HepG2 (cell line): ENCODE results near the gene DENND11. TPM values are rescaled to one million over a fixed set of nuclear protein-coding genes. Genes with fewer than 3 reads are reported as not detected.

Experiments used
- FIP1L1 ChIP-seq: fragments of 200-400 bp; formaldehyde crosslinking; IDR thresholded peaks from 2 replicates; pipeline ENCODE4 v1.6.1; 2018; ENCODE audit warnings: low read depth, mild to moderate bottlenecking, low read length, moderate library complexity, borderline replicate concordance; ENCODE audit not compliant: insufficient read depth
- MEIS1 ChIP-seq: sonication (generic); formaldehyde crosslinking; IDR thresholded peaks from 2 replicates; pipeline ENCODE4 v1.9.0; 2021; ENCODE audit warnings: mild to moderate bottlenecking, missing genetic modification reagents, moderate library complexity, borderline replicate concordance
- MXI1 ChIP-seq: IDR thresholded peaks from 3 replicates; pipeline ENCODE4 v1.6.1; 2012; ENCODE audit warnings: low read depth, low read length, inconsistent platforms, borderline replicate concordance
- MZF1 ChIP-seq: sonication (generic); formaldehyde crosslinking; IDR thresholded peaks from 2 replicates; pipeline ENCODE4 v1.8.1; 2023; ENCODE audit warnings: mild to moderate bottlenecking, missing genetic modification reagents, borderline replicate concordance
- NR3C1 ChIP-seq: sonication (generic); formaldehyde crosslinking; IDR thresholded peaks from 2 replicates; pipeline ENCODE4 v1.4.0; 2020; ENCODE audit warnings: missing genetic modification reagents
- PCBP2 ChIP-seq: fragments of 200-400 bp; formaldehyde crosslinking; optimal IDR thresholded peaks from 2 replicates; pipeline ENCODE3; 2018; ENCODE audit warnings: low read length, low read depth; ENCODE audit not compliant: poor library complexity, severe bottlenecking
- RERE ChIP-seq: IDR thresholded peaks from 2 replicates; pipeline ENCODE4 v1.6.1; 2016; ENCODE audit warnings: low read depth, missing genetic modification reagents, missing compliant biosample characterization
- RFX1 ChIP-seq: fragments of 450-650 bp; IDR thresholded peaks from 2 replicates; pipeline ENCODE4 v1.6.1; 2017
- ZBTB46 ChIP-seq: sonication (generic); formaldehyde crosslinking; IDR thresholded peaks from 2 replicates; pipeline ENCODE4 v1.4.0; 2020; ENCODE audit warnings: mild to moderate bottlenecking, missing genetic modification reagents, borderline replicate concordance
- ZHX2 ChIP-seq, 2 experiments: sonication (generic) in 1 of 2; formaldehyde crosslinking in 1 of 2; IDR thresholded peaks; 2 replicates each; pipeline versions ENCODE4 v1.6.1 to v1.9.0; 2014 to 2022; ENCODE audit warnings: antibody characterized with exemption in 1 of 2, borderline replicate concordance in 1 of 2, inconsistent platforms in 1 of 2, low read depth in 1 of 2, missing genetic modification reagents in 1 of 2
- ZNF720 ChIP-seq: sonication (generic); formaldehyde crosslinking; IDR thresholded peaks from 2 replicates; pipeline ENCODE4 v1.4.0; 2020; ENCODE audit warnings: missing genetic modification reagents
- ZNF792 ChIP-seq: IDR thresholded peaks from 2 replicates; pipeline ENCODE4 v1.6.1; 2016
- ZSCAN9 ChIP-seq: IDR thresholded peaks from 2 replicates; pipeline ENCODE4 v1.6.1; 2016; ENCODE audit warnings: borderline replicate concordance
- ZUFSP ChIP-seq: sonication (generic); formaldehyde crosslinking; IDR thresholded peaks from 2 replicates; pipeline ENCODE4 v1.9.0; 2021; ENCODE audit warnings: missing genetic modification reagents, mild to moderate bottlenecking, borderline replicate concordance
- polyA plus RNA-seq, 8 experiments: library from polyadenylated mRNA; depleted of rRNA in 3 of 8; stranded (reverse) in 7 of 8; unstranded in 1 of 8; fragments of >200 nt; fragmentation: Illumina TruSeq in 4 of 8; extraction: Trizol in 4 of 8; gene quantifications; 2 replicates each; pipeline versions ENCODE4 v1.2.1 to v1.2.3, GENCODE V29; 2011 to 2016; ENCODE audit warnings: low read depth in 4 of 8, missing spikeins in 1 of 8, mixed read lengths in 1 of 8; ENCODE audit not compliant: insufficient read depth in 1 of 8
- total RNA-seq, 5 experiments: library from RNA; depleted of rRNA; stranded (reverse); fragments of >200 nt; fragmentation: Illumina TruSeq; extraction: Trizol; gene quantifications; 2 replicates each; pipeline ENCODE4 v1.2.3, GENCODE V29; 2016; ENCODE audit warnings: low read depth in 1 of 5

Gene DENND11
- total and polyA plus RNA-seq, 2 of the 13 experiments (the other 11 are each of a cell fraction or from before 2014, with no cell fraction given) = 7.1 to 10.5 TPM

GRCh38 chr7:141695803-141696289 lies 6.1 kb downstream of the DENND11 start (continued):
- TF ChIP-seq ZHX2 (IDR thresholded peaks at IDR 0.05; ENCODE audit: low read depth) (no peak), ZHX2 (CRISPR knock-in tag; IDR thresholded peaks at IDR 0.05; ENCODE audit: borderline replicate concordance) (no peak), ZNF720 (no peak), MXI1 (0 out of 3 replicates have a peak, but pooled peaks have one; percentile 46), NR3C1 (CRISPR knock-in tag) (no peak), ZSCAN9 (no peak), MZF1 (CRISPR knock-in tag) (no peak), MEIS1 (CRISPR knock-in tag) (peak; percentile 94; the same call in 1 of the 2 replicates), RFX1 (no peak), ZUFSP (CRISPR knock-in tag) (no peak), PCBP2 (no peak), FIP1L1 (no peak), RERE (0 out of 2 replicates have a peak, but pooled peaks have one; percentile 29), ZBTB46 (CRISPR knock-in tag) (no peak), ZNF792 (0 out of 2 replicates have a peak, but pooled peaks have one; percentile 42)
